ENCODE results near the gene PNLIPRP3.

The PNLIPRP3 gene

DNA sequence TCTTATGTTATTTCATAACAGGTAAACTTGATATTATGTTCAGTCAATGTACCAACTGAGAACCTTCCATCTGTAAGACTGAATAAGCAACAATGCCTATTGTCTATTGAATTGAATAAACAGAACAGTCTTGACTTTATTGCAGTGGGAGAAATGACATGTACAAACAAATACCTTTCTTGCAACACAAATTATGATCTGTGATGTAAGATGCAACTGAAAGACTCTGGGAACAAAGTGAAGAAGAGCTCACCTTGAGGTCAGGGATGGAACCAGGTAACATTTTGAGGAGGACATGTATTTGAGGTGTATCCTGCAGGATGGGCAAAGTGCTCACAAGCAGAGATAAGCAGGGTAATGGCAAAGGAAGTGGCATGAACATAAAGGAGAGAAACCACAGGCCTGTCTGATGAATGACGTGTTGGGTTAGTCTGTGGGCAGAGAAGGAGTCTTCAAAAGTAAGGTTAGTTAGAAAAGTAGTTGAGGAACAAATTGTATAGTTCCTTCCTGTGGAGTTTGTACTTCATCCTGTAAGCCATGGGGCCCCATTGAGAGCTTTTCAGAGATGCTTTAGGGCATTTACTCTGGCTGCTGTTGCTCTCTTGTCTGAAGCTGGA, 9.5 kb downstream of the PNLIPRP3 start:
- H3K36me3 ChIP-seq (replicated peaks), result no peaks in the 10 kb centered on the region
- no peak overlapping the region for H3K27ac ChIP-seq
- in situ Hi-C loops (cut with HindIII; ENCODE audit: low pct_ligation_motif_present, low sequenced_read_pairs), result no loop called here
- TF ChIP-seq, protein P1, sequence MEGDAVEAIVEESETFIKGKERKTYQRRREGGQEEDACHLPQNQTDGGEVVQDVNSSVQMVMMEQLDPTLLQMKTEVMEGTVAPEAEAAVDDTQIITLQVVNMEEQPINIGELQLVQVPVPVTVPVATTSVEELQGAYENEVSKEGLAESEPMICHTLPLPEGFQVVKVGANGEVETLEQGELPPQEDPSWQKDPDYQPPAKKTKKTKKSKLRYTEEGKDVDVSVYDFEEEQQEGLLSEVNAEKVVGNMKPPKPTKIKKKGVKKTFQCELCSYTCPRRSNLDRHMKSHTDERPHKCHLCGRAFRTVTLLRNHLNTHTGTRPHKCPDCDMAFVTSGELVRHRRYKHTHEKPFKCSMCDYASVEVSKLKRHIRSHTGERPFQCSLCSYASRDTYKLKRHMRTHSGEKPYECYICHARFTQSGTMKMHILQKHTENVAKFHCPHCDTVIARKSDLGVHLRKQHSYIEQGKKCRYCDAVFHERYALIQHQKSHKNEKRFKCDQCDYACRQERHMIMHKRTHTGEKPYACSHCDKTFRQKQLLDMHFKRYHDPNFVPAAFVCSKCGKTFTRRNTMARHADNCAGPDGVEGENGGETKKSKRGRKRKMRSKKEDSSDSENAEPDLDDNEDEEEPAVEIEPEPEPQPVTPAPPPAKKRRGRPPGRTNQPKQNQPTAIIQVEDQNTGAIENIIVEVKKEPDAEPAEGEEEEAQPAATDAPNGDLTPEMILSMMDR (IDR thresholded peaks at IDR 0.05; ENCODE audit: low read depth, low read length, missing control alignments), result no peak
- no peak for DNase-seq
- H3K4me3 ChIP-seq (ENCODE audit: low read depth, low read length), result no peak overlapping the region
- no peaks in the 10 kb centered on the region for H3K27me3 ChIP-seq (replicated peaks)

DNA sequence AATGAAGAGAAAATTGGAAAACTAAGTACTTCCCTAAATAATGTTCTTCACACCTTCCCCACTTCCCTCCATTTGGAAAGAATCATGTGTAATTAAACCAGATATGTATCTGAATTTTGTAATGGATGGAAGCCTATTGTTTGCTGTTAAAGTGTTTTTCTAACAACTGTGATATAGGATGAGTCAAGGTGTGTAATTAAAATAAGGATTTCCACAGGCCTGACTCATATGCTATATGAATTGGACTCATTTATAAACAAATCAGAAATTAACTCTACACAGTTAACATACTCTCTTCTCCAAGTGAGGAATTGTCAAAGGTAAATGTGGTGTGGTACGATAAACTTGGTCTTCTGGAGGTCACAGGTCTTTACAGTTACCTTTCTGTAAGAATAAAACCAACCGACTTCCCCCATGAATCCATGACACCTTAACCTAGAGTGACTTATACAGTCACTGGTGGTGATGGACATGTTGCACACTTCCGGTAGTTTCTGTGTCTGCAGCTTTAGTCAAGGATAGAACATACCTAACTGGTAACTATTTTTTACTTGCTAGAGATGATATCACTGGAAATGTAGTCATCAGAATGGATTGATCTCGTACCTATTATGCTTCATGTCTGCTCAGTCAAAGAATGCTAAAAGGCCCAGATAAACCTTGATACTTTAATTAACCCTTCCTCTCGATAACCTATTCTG, 12.8 kb downstream of the PNLIPRP3 start:
- in situ Hi-C loops (cut with HindIII; ENCODE audit: low pct_ligation_motif_present, low sequenced_read_pairs), result no loop called here
- TF ChIP-seq, protein P1 (IDR thresholded peaks at IDR 0.05; ENCODE audit: low read depth, low read length, missing control alignments), result no peak
- DNase-seq, result no peak
- no peak overlapping the region for H3K4me3 ChIP-seq (ENCODE audit: low read depth, low read length)
- H3K27ac ChIP-seq, result no peak overlapping the region
- no peaks in the 10 kb centered on the region for H3K27me3 ChIP-seq (replicated peaks)
- no peaks in the 10 kb centered on the region for H3K36me3 ChIP-seq (replicated peaks)

DNA sequence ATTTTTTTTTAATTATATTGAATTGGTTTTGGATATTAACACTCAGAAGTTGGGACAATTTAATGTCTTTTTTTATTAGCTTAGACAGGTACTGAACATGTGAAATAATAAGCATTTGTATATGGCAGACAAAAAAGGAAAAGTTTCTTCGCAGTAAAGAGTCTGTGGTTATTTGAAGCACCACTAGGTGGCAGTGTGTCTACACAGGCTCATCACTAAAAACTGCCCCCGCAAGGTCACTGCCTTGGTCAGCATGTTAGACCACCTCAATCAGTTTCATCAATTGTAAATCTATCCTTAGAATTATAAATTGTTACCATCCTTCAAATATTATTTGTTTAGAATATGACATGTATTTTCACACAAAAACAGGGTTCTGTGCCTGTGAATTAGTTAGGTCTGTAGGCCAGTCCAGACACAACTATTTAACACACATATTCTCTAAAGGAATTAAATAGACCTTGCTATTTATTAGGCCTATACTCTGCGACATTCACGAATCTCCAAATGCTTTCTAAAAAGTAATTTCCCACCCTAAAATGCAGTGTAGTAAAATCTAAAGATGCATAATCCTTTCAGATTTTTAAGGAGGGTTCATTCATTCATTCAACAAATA, 17.0 kb downstream of the PNLIPRP3 start:
- H3K27ac ChIP-seq, result no peak overlapping the region
- no peak overlapping the region for H3K4me3 ChIP-seq (ENCODE audit: low read depth, low read length)
- no peaks in the 10 kb centered on the region for H3K27me3 ChIP-seq (replicated peaks)
- DNase-seq, result peak; percentile 22
- TF ChIP-seq, protein P1 (IDR thresholded peaks at IDR 0.05; ENCODE audit: low read depth, low read length, missing control alignments), result peak; percentile 83
- H3K36me3 ChIP-seq (replicated peaks), result no peaks in the 10 kb centered on the region
- in situ Hi-C loops (cut with HindIII; ENCODE audit: low pct_ligation_motif_present, low sequenced_read_pairs), result no loop called here

DNA sequence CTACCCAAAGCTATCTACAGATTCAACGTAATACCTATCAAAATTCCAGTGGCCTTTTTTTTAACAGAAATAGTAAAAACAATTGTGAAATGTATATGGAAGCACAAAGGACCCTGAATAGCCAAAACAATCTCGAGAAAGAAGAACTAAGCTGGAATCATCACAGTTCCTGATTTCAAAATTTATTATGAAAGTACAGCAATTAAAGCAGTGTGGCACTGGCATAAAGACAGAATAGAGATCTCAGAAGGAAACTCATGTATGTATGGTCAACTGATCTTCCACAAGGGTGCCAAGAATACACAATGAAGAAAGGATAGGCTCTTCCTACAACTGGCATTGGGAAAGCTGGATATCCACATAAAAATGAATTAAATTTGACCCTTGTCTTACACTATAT, 23.2 kb downstream of the PNLIPRP3 start:
- no peaks in the 10 kb centered on the region for H3K27me3 ChIP-seq (replicated peaks)
- in situ Hi-C loops (cut with HindIII; ENCODE audit: low pct_ligation_motif_present, low sequenced_read_pairs), result no loop called here
- H3K4me3 ChIP-seq (ENCODE audit: low read depth, low read length), result no peak overlapping the region
- H3K27ac ChIP-seq, result no peak overlapping the region
- no peak for DNase-seq
- TF ChIP-seq, protein P1 (IDR thresholded peaks at IDR 0.05; ENCODE audit: low read depth, low read length, missing control alignments), result no peak
- no peaks in the 10 kb centered on the region for H3K36me3 ChIP-seq (replicated peaks)

DNA sequence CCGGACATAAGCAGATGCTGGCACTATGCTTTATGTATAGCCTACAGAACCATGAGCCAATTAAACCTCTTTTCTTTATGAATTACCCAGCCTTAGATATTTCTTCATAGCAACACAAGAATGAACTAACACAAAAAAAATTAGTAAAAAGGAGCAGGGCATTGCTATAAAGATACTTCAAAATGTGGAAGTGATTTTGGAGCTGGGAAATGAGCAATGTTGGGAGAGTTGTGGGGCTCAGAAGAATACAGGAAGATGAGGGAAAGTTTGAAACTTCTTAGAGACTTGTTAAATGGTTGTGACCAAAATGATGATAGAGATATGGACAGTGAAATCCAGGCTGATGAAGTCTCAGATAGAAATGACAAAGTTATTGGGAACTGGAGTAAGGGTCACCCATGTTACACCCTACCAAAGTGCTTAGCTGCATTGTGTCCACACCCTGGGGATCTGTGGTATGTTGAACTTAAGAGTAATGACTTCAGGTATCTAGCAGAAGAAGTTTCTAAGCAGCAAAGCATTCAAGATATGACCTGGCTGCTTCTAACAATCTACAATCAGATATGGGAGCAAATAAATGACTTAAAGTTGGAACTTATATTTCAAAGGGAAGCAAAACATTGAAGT, 24.2 kb downstream of the PNLIPRP3 start:
- in situ Hi-C loops (cut with HindIII; ENCODE audit: low pct_ligation_motif_present, low sequenced_read_pairs), result no loop called here
- no peak overlapping the region for H3K4me3 ChIP-seq (ENCODE audit: low read depth, low read length)
- H3K27ac ChIP-seq, result no peak overlapping the region
- no peaks in the 10 kb centered on the region for H3K27me3 ChIP-seq (replicated peaks)
- DNase-seq, result no peak
- TF ChIP-seq, protein P1 (IDR thresholded peaks at IDR 0.05; ENCODE audit: low read depth, low read length, missing control alignments), result no peak
- H3K36me3 ChIP-seq (replicated peaks), result no peaks in the 10 kb centered on the region

All from brain microvascular endothelial cell (primary cell).